HUES48 (cell line): Measurements from ENCODE around the gene TEKT5.
A peak's percentile ranks its signal among the peaks of the same experiment; 100 is the strongest.
"Not testable (repeated sequence)": the region's sequence is repeated elsewhere in the genome, so short reads cannot be mapped to it uniquely, and the experiment has no call there.

Source experiments
- H3K27ac ChIP-seq: one replicate; pipeline ENCODE4 v1.7.0; 2013; ENCODE audit warnings: low read depth, low read length, inconsistent platforms
- H3K27me3 ChIP-seq: 2 replicates; pipeline ENCODE4 v1.6.1; 2013; ENCODE audit warnings: mild to moderate bottlenecking, low read length; ENCODE audit not compliant: control insufficient read depth, insufficient read depth
- H3K36me3 ChIP-seq: 2 replicates; pipeline ENCODE4 v1.6.1; 2013; ENCODE audit warnings: low read length; ENCODE audit not compliant: control insufficient read depth, insufficient read depth
- H3K4me1 ChIP-seq: 2 replicates; pipeline ENCODE4 v1.6.1; 2013; ENCODE audit warnings: mild to moderate bottlenecking, low read length; ENCODE audit not compliant: control insufficient read depth, insufficient read depth
- H3K4me3 ChIP-seq: 2 replicates; pipeline ENCODE4 v1.5.1; 2013; ENCODE audit warnings: mild to moderate bottlenecking, low read depth, low read length
- H3K9ac ChIP-seq: 2 replicates; pipeline ENCODE4 v1.6.1; 2013; ENCODE audit warnings: mild to moderate bottlenecking, low read depth, low read length, moderate library complexity
- H3K9me3 ChIP-seq: 2 replicates; pipeline ENCODE4 v1.6.1; 2013; ENCODE audit warnings: low read length; ENCODE audit not compliant: control insufficient read depth, insufficient read depth

The TEKT5 gene

DNA sequence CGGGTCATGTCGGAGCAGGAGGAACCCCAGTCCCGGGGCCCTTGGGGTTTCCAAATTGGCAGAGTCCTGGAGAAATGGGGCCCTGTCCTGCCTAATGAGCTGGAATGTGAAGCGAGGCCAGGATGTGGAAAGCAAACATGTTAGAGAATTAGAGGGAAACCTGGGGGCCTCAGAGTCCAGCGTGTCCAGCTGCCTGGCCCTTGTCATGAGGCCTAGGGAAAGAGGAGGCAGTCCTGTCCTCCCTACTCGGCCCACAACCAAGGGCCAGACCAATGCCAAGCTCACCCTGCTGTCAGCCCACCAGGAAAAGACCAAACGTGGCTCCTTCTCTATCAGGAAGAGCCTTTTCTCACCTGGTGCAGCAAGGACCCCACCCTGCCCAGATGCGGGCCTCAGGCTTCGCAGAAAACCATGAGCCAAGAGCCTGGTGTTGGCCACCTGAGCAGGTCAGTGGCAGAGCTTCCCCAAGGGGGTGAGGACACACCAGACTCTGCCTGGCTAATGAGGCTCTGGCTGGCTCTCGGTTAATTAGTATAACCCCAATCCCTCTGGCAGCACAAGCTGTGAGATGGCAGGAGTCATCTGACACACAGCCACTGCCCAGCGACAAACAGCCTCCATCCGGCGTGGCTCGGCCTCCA is 10.1 kb downstream of the TEKT5 start:
- Histone ChIP-seq H3K4me1 (no peaks in the 10 kb centered on the region), H3K9ac (no peak overlapping the region), H3K27ac (no peak overlapping the region), H3K36me3 (no peaks in the 10 kb centered on the region), H3K9me3 (no peaks in the 10 kb centered on the region), H3K27me3 (no peaks in the 10 kb centered on the region), H3K4me3 (no peak overlapping the region)

DNA sequence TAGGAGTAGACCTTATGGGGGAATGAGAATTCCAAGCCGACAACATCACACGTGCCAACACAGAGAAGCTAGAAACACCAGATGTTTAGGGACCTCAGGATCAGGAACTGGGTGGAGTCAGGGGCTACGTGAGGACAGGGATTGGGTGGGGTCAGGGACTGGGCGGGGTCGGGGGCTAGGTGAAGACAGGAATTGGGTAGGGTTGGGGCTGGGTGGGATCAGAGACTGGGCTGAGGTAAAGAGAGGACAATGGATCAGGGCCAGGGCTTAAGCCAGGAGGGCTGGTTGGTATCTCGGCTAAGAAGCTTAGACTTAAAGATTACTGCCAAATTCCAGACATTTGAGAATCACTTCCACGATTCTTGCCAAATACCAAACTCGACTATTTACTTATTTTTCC is 11.6 kb downstream of the TEKT5 start:
- no peaks in the 10 kb centered on the region for H3K27me3 ChIP-seq
- H3K9me3 ChIP-seq = no peaks in the 10 kb centered on the region
- peaks cover 9% of the 10 kb centered on the region for H3K4me1 ChIP-seq
- no peak overlapping the region for H3K27ac ChIP-seq
- no peak overlapping the region for H3K9ac ChIP-seq
- no peak overlapping the region for H3K4me3 ChIP-seq
- no peaks in the 10 kb centered on the region for H3K36me3 ChIP-seq

DNA sequence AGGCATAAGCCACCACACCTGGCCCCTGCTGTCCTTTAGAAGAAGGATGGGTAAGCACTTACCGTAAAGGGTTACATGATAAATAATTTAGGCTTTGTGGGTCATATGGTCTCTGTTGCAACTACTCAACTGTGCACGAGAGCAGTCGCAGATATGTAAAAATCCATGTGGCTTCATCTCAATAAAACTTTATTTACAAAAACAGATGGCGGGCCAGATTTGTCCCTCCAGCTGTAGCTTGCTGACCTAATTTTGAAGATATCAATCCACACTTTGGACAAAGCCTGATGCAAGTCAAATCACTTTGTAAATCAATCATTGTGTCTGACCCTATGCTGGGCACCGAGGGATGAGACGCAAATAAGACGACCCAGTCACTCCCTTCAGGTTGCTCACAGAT is 12.1 kb downstream of the TEKT5 start:
- H3K36me3 ChIP-seq = no peaks in the 10 kb centered on the region
- no peaks in the 10 kb centered on the region for H3K9me3 ChIP-seq
- H3K27me3 ChIP-seq = no peaks in the 10 kb centered on the region
- no peak overlapping the region for H3K9ac ChIP-seq
- peaks cover 10% of the 10 kb centered on the region for H3K4me1 ChIP-seq
- no peak overlapping the region for H3K27ac ChIP-seq
- no peak overlapping the region for H3K4me3 ChIP-seq

DNA sequence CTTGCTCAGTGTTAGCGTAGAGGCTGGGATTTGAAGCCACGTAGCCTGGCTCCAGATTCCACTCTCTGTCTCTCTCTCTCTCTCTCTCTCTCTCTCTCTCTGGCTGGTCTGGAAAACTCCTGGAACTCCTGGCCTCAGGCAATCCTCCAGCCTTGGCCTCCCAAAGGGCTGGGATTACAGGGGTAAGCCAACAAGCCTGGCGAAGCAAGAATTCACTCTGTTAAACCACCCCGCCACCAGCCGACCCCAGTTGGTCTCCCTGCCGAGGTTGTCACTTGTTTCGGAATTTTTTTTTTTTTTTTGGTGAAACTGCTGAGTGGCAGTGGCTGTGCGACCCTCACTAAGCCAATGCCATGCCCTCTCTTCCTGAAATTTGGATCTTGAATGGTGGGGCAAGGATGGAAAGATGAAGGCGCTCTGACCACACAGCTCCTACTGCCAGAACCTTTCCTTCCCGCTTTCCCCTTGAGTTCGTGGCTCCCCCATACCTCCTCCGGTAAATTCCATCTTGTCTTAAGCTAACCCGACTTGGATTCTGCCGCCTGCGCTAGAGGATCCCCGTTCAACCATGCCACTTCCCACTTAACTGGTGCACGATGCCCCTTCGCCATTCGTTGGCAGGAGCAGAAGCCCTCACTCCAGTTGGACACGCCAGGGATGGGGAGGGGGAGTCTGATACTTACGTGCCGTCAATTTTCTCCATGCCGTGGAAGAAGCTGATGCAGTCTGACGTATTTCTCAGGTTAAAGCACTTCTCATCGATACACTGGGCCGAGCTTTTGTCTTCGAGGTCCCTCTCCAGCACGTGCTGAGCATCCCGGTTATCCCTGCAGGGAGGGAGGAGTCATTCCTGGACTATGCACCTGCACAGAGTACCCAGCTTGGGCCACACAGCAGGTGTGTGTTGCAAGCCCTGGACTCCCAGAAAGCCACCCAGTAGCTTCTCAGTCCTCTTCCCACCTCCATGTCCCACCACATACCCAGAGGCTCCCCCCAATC is 13.1 kb downstream of the TEKT5 start:
- no peak overlapping the region for H3K27ac ChIP-seq
- no peaks in the 10 kb centered on the region for H3K9me3 ChIP-seq
- peaks cover 10% of the 10 kb centered on the region for H3K4me1 ChIP-seq
- H3K4me3 ChIP-seq = no peak overlapping the region
- H3K27me3 ChIP-seq = no peaks in the 10 kb centered on the region
- H3K9ac ChIP-seq = no peak overlapping the region
- no peaks in the 10 kb centered on the region for H3K36me3 ChIP-seq

DNA sequence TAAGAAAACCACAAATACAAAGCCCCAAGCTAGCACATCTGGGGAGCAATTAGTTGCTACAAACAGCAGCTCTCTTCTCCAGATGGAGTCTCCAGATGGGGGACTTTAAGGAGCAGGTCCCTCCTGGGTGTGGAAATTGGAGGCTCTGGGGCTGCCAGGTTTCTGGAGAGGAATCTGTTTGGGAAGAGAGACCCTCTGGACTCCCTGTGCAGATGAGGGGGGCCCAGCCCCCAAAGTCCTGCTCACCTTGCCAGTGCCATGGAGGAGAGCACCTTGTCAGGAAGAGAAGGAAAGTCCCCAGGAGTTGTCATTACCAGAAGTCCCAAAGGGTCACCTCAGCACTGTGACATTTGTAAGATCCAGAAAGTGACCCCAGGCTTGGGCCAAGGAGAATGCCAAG is 14.8 kb downstream of the TEKT5 start:
- Histone ChIP-seq H3K36me3 (no peaks in the 10 kb centered on the region), H3K9me3 (no peaks in the 10 kb centered on the region), H3K27ac (no peak overlapping the region), H3K4me3 (no peak overlapping the region), H3K27me3 (no peaks in the 10 kb centered on the region), H3K9ac (no peak overlapping the region), H3K4me1 (peaks cover 10% of the 10 kb centered on the region)

DNA sequence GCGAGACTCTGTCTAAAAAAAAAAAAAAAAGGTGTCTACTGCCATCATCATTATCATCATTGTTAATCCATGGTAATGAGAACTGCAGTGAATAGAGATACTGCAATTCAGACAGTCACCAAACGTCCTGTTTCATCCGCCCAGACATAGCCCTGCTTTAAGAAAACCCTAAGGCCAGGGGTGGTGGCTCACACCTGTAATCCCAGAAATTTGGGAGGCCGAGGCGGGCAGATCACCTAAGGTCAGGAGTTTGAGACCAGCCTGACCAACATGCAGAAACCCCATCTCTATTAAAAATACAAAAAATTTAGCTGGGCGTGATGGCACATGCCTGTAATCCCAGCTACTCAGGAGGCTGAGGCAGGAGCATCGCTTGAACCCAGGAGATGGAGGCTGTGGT is 15.3 kb downstream of the TEKT5 start:
- not testable (repeated sequence) for H3K4me3 ChIP-seq, H3K27ac ChIP-seq, H3K4me1 ChIP-seq, H3K27me3 ChIP-seq, H3K9ac ChIP-seq, H3K9me3 ChIP-seq, H3K36me3 ChIP-seq

DNA sequence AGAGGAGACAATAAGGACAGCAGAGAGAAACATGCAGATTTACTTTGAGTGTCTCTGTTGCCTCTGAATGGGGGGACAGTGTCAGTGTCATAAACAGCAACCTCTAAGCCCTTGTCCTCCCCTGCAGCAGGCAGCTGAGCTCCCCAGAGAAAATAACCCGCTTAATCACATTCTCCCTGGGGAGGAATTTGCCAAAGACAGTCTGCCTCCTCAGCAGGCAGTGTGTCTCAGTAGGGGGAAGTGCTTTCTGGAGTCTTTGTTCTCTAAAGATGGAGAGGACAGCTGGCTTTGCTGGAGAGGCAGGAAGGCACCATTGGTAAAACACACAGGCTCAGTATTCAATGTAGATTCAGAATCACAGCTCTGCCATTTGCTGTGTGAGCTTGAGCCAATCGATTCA is 16.1 kb downstream of the TEKT5 start:
- Histone ChIP-seq H3K4me1 (peaks cover 10% of the 10 kb centered on the region), H3K4me3 (no peak overlapping the region), H3K27me3 (no peaks in the 10 kb centered on the region), H3K9ac (no peak overlapping the region), H3K27ac (peak overlapping the region; percentile 43), H3K36me3 (no peaks in the 10 kb centered on the region), H3K9me3 (no peaks in the 10 kb centered on the region)

DNA sequence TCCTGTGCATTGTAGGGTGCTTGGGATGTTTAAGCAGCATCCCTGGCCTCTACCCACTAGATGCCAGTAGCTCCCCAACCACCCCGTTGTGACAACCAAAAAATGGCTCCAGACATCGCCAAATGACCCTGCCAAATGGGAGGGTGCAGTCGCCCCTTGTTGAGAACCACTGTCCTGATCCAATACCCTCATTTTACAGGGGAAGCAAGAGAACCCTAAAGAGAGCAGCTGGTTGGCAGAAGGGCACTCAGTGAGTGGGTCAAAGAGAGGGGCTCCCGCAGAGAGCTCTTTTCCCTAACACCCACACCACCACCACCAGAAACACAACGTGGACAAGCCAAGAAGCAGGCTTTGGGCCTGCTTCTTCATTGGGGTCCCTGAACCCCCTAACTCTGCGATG is 18.4 kb downstream of the TEKT5 start:
- Histone ChIP-seq H3K27me3 (no peaks in the 10 kb centered on the region), H3K4me3 (no peak overlapping the region), H3K4me1 (peaks cover 10% of the 10 kb centered on the region), H3K36me3 (no peaks in the 10 kb centered on the region), H3K9ac (no peak overlapping the region), H3K27ac (no peak overlapping the region), H3K9me3 (no peaks in the 10 kb centered on the region)

DNA sequence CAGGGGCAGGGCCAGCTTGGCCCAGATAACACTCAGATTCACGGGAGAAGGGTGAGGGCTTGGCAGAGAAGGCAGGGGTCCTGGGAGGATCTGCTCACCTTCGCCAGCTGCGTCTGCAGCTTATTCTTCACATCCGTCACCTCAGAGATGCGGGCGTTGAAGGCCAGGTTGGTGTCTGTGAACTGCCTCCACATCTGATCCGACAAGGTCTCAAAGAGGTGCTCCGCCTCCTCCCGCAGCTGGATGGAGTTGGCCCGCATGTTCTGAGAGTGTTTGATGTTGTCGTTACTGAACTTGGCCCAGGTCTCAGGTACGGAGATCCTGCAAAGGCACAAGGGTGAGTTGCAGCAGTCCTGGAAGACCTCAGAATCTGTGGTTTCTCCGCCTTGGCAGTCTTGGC is 18.9 kb downstream of the TEKT5 start:
- peaks cover 10% of the 10 kb centered on the region for H3K4me1 ChIP-seq
- no peaks in the 10 kb centered on the region for H3K9me3 ChIP-seq
- no peak overlapping the region for H3K27ac ChIP-seq
- no peak overlapping the region for H3K4me3 ChIP-seq
- H3K36me3 ChIP-seq = no peaks in the 10 kb centered on the region
- H3K9ac ChIP-seq = no peak overlapping the region
- no peaks in the 10 kb centered on the region for H3K27me3 ChIP-seq

DNA sequence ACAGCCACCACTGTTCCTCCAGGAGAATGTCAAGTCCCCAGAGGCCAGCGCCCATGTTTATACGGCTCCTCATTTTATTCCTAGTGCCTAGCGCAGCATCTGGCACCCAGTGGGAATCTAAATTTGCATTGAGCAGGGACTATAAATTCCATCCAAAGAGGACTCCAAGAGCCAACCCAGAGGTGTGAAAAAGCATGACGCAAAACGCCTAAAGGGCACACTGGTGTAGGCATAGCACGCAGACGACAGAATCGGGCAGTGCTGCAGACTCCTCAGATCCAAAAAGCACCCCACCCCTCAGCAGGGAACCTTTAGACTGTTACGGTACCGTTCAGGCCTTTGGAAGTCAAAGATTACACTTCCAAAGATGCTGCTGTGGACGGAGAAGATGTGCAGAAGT is 19.5 kb downstream of the TEKT5 start:
- no peaks in the 10 kb centered on the region for H3K9me3 ChIP-seq

DNA sequence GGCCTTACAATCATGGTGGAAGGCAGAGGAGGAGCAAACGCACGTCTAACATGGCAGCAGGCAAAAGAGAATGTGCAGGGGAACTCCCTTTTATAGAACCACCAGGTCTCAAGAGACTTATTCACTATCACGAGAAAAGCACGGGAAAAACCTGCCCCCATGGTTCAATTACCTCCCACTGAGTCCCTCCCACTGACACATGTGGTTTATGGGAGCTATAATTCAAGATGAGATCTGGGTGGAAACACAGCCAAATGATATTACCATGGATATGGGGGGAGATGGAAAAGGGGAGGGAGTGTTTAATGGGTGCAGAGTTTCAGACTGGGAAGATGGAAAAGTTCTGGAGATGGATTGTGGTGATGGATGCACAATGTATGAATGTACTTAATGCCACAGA is 23.0 kb downstream of the TEKT5 start:
- H3K4me1 ChIP-seq = no peaks in the 10 kb centered on the region
- H3K27me3 ChIP-seq = no peaks in the 10 kb centered on the region
- H3K9ac ChIP-seq = no peak overlapping the region
- H3K4me3 ChIP-seq = no peak overlapping the region
- H3K27ac ChIP-seq = no peak overlapping the region
- no peaks in the 10 kb centered on the region for H3K36me3 ChIP-seq
- H3K9me3 ChIP-seq = no peaks in the 10 kb centered on the region

More for the DNA sequence above, 19.5 kb downstream of the TEKT5 start:
- H3K27ac ChIP-seq = no peak overlapping the region
- peaks cover 10% of the 10 kb centered on the region for H3K4me1 ChIP-seq
- no peaks in the 10 kb centered on the region for H3K36me3 ChIP-seq
- no peak overlapping the region for H3K4me3 ChIP-seq
- no peaks in the 10 kb centered on the region for H3K27me3 ChIP-seq
- H3K9ac ChIP-seq = no peak overlapping the region
